Measurements from ENCODE around the gene STK4. TPM values are rescaled to one million over a fixed set of nuclear protein-coding genes. Genes with fewer than 3 reads are reported as not detected.

Gene STK4
- total RNA-seq, 1 experiment from 2014 or later = 41.2 TPM

- Mint-ChIP-seq H3K27me3 (ENCODE audit: low read depth) (peaks cover 64% of the 10 kb centered on the region), H3K27ac (no peak within 1 kb of the TSS), H3K4me3 (peak within 1 kb of the TSS; percentile 69), H3K9me3 (0 out of 2 replicates have a peak, but pooled peaks cover 4% of the 10 kb centered on the region), H3K36me3 (peaks cover 3% of the 10 kb centered on the region; the same call in 1 of the 2 replicates), H3K4me1 (peaks cover 15% of the 10 kb centered on the region)
- TF ChIP-seq AFF4 (CRISPR knock-in tag; IDR thresholded peaks at IDR 0.05; ENCODE audit: borderline replicate concordance) (no peak), HMGXB4 (CRISPR knock-in tag; IDR thresholded peaks at IDR 0.05) (peak; percentile 65; the same call in 1 of the 2 replicates), ZNF121 (CRISPR knock-in tag; IDR thresholded peaks at IDR 0.05) (peak; percentile 78; the same call in 1 of the 2 replicates), GTF2I (CRISPR knock-in tag; conservative IDR thresholded peaks at IDR 0.05) (peak; percentile 25), ELF4 (CRISPR knock-in tag; IDR thresholded peaks at IDR 0.05; ENCODE audit: low read depth) (no peak)
- DNase-seq (ENCODE audit: low spot score) (peak; percentile 79), ATAC-seq (peak; percentile 74)
- POLR2A ChIA-PET = no interaction called here
- CTCF ChIA-PET = interaction anchor here (0.6 to 9.5 kb wide), 14 partner anchors 12 to 670 kb away, joined by 3 to 165 read pairs (median 4); partner anchors contain the start of gene WFDC5
Observed at GRCh38 chr20:45100563-45101245, 134.4 kb downstream of the STK4 start, which contains the start of gene KCNS1. Gene KCNS1 (minus strand): TSS chr20:45101127. CDS start chr20:45099236, 1,891 bp downstream.

- Mint-ChIP-seq H3K27me3 (ENCODE audit: low read depth) (peaks cover 58% of the 10 kb centered on the region), H3K27ac (no peak overlapping the region), H3K4me3 (peak overlapping the region; percentile 69), H3K9me3 (0 out of 2 replicates have a peak, but pooled peaks cover 4% of the 10 kb centered on the region), H3K4me1 (peaks cover 15% of the 10 kb centered on the region), H3K36me3 (peaks cover 3% of the 10 kb centered on the region; the same call in 1 of the 2 replicates)
- POLR2A ChIA-PET = no interaction called here
- CTCF ChIA-PET = interaction anchor here (0.6 to 9.5 kb wide), 9 partner anchors 11 to 193 kb away, joined by 3 to 165 read pairs (median 4); partner anchors contain the start of gene WFDC5
- no peak for ATAC-seq
- no peak for DNase-seq (ENCODE audit: low spot score)
- TF ChIP-seq ESRRA (CRISPR knock-in tag; IDR thresholded peaks at IDR 0.05; ENCODE audit: borderline replicate concordance) (no peak), AR (CRISPR knock-in tag; IDR thresholded peaks at IDR 0.05) (no peak), ZNF512 (CRISPR knock-in tag; IDR thresholded peaks at IDR 0.05; ENCODE audit: borderline replicate concordance) (no peak), ZNF423 (CRISPR knock-in tag; IDR thresholded peaks at IDR 0.05) (no peak), SP1 (CRISPR knock-in tag; conservative IDR thresholded peaks at IDR 0.05) (no peak), CREM (CRISPR knock-in tag; IDR thresholded peaks at IDR 0.05) (no peak), FOXJ3 (CRISPR knock-in tag; IDR thresholded peaks at IDR 0.05; ENCODE audit: borderline replicate concordance) (no peak), MXD4 (CRISPR knock-in tag; IDR thresholded peaks at IDR 0.05; ENCODE audit: borderline replicate concordance) (no peak), RORB (CRISPR knock-in tag; IDR thresholded peaks at IDR 0.05) (no peak), NFE2L1 (CRISPR knock-in tag; IDR thresholded peaks at IDR 0.05) (no peak), ZNF138 (CRISPR knock-in tag; conservative IDR thresholded peaks at IDR 0.05) (no peak), HMGXB4 (CRISPR knock-in tag; IDR thresholded peaks at IDR 0.05) (no peak), MLX (CRISPR knock-in tag; IDR thresholded peaks at IDR 0.05) (no peak), ZNF232 (CRISPR knock-in tag; IDR thresholded peaks at IDR 0.05) (no peak), E2F4 (CRISPR knock-in tag; IDR thresholded peaks at IDR 0.05; ENCODE audit: borderline replicate concordance, low read depth) (no peak)
Observed at GRCh38 chr20:45101333-45101850, 135.1 kb downstream of the STK4 start.
